CD14-positive monocyte (primary cell): ENCODE measurements around the gene CROCC2. TPM values are rescaled to one million over a fixed set of nuclear protein-coding genes. Genes with fewer than 3 reads are reported as not detected.
A peak's percentile ranks its signal among the peaks of the same experiment; 100 is the strongest.

Experiments
- DNase-seq, 3 donors: peaks; one replicate each; pipeline ENCODE4 v3.0.0-alpha.2; 2011 to 2022
- H2AFZ ChIP-seq: 2 replicates; pipeline ENCODE4 v1.6.0; 2012; ENCODE audit warnings: mild to moderate bottlenecking, low read depth, low read length, inconsistent platforms; ENCODE audit not compliant: insufficient read depth, poor library complexity, severe bottlenecking
- H3K27ac ChIP-seq, 2 donors: 1 replicate in 1 of 2; 2 replicates in 1 of 2; pipeline ENCODE4 v1.5.1; 2012 to 2013; ENCODE audit warnings: low read length in 2 of 2, control low read depth in 1 of 2, inconsistent platforms in 1 of 2, low read depth in 1 of 2, mild to moderate bottlenecking in 1 of 2
- H3K27me3 ChIP-seq, 2 donors: one replicate each; pipeline versions ENCODE4 v1.6.0 to v1.6.1; 2011 to 2013; ENCODE audit warnings: low read length in 2 of 2; ENCODE audit not compliant: control insufficient read depth in 2 of 2, insufficient read depth in 2 of 2
- H3K36me3 ChIP-seq, 2 donors: replicated peaks in 1 of 2; 1 replicate in 1 of 2; 2 replicates in 1 of 2; pipeline versions ENCODE4 v1.5.1 to v1.6.1; 2012 to 2013; ENCODE audit warnings: low read length in 2 of 2, control low read depth in 1 of 2, inconsistent platforms in 1 of 2, mild to moderate bottlenecking in 1 of 2; ENCODE audit not compliant: insufficient read depth in 2 of 2, control insufficient read depth in 1 of 2
- H3K4me1 ChIP-seq, 2 donors: 1 replicate in 1 of 2; 2 replicates in 1 of 2; pipeline versions ENCODE4 v1.5.1 to v1.6.1; 2012 to 2013; ENCODE audit warnings: low read length in 2 of 2, control low read depth in 1 of 2, inconsistent platforms in 1 of 2, mild to moderate bottlenecking in 1 of 2, moderate library complexity in 1 of 2; ENCODE audit not compliant: insufficient read depth in 2 of 2, control insufficient read depth in 1 of 2
- H3K4me2 ChIP-seq: replicated peaks from 2 replicates; pipeline ENCODE3; 2012; ENCODE audit warnings: low read length, moderate library complexity, mild to moderate bottlenecking; ENCODE audit not compliant: poor library complexity, severe bottlenecking; ENCODE audit errors: extremely low read depth
- H3K4me3 ChIP-seq, 3 experiments: fragments of 200-600 bp in 1 of 3; sonication (generic) in 1 of 3; replicated peaks in 1 of 3; 1 replicate in 2 of 3; 2 replicates in 1 of 3; pipeline ENCODE4 v1.5.1; 2011 to 2013; ENCODE audit warnings: low read length in 3 of 3, mild to moderate bottlenecking in 3 of 3, control low read depth in 2 of 3, low read depth in 2 of 3, inconsistent platforms in 1 of 3, moderate library complexity in 1 of 3
- H3K79me2 ChIP-seq: 2 replicates; pipeline ENCODE4 v1.6.0; 2012; ENCODE audit warnings: mild to moderate bottlenecking, control low read depth, inconsistent platforms, low read length, moderate library complexity; ENCODE audit not compliant: insufficient read depth
- H3K9ac ChIP-seq: 2 replicates; pipeline ENCODE4 v1.6.0; 2017; ENCODE audit warnings: low read length, mild to moderate bottlenecking; ENCODE audit not compliant: insufficient read depth, poor library complexity, severe bottlenecking
- H3K9me3 ChIP-seq, 2 donors: replicated peaks in 1 of 2; 1 replicate in 1 of 2; 2 replicates in 1 of 2; pipeline versions ENCODE4 v1.5.1 to v1.6.1; 2012 to 2013; ENCODE audit warnings: low read length in 2 of 2, control low read depth in 1 of 2; ENCODE audit not compliant: control insufficient read depth in 1 of 2, insufficient read depth in 1 of 2
- H4K20me1 ChIP-seq: 2 replicates; pipeline ENCODE4 v1.6.0; 2012; ENCODE audit warnings: mild to moderate bottlenecking, low read length, control low read depth, moderate library complexity; ENCODE audit not compliant: insufficient read depth
- H3K27ac Mint-ChIP-seq, 7 donors: one replicate each; pipeline ENCODE4 v1.8.0; 2020; ENCODE audit warnings: mild to moderate bottlenecking in 7 of 7, mixed read lengths in 7 of 7, moderate library complexity in 6 of 7, inconsistent platforms in 2 of 7
- H3K27me3 Mint-ChIP-seq, 3 donors: one replicate each; pipeline ENCODE4 v1.8.0; 2021 to 2022; ENCODE audit warnings: low read depth in 3 of 3, mild to moderate bottlenecking in 3 of 3, mixed read lengths in 3 of 3, moderate library complexity in 3 of 3, inconsistent platforms in 1 of 3
- H3K36me3 Mint-ChIP-seq, 2 donors: one replicate each; pipeline ENCODE4 v1.8.0; 2020; ENCODE audit warnings: mixed read lengths in 2 of 2, inconsistent platforms in 1 of 2, mild to moderate bottlenecking in 1 of 2
- H3K4me1 Mint-ChIP-seq: one replicate; pipeline ENCODE4 v1.8.0; 2020; ENCODE audit warnings: mild to moderate bottlenecking, mixed read lengths
- H3K4me3 Mint-ChIP-seq, 2 donors: one replicate each; pipeline ENCODE4 v1.8.0; 2020; ENCODE audit warnings: mild to moderate bottlenecking in 2 of 2, mixed read lengths in 2 of 2, moderate library complexity in 1 of 2
- H3K9me3 Mint-ChIP-seq, 7 donors: one replicate each; pipeline ENCODE4 v1.8.0; 2020 to 2022; ENCODE audit warnings: mixed read lengths in 7 of 7, mild to moderate bottlenecking in 6 of 7, moderate library complexity in 6 of 7, inconsistent platforms in 2 of 7
- WGBS: methylation state at CpG from one replicate; pipeline ENCODE4 v1.1.5; 2013; ENCODE audit warnings: missing lambda C conversion rate; ENCODE audit not compliant: insufficient coverage; 5-methylcytosine and 5-hydroxymethylcytosine counted together
- intact Hi-C, 2 donors: fragments of 100-400 bp; cut with micrococcal nuclease; formaldehyde crosslinking; loops; one replicate each; pipeline versions ENCODE4 v1.15.0 to v1.15.1; 2023
- polyA plus RNA-seq, 3 donors: library from polyadenylated mRNA; depleted of rRNA in 1 of 3; unstranded in 2 of 3; stranded (reverse) in 1 of 3; fragments of 300-500 nt in 2 of 3; fragments of >200 nt in 1 of 3; fragmentation: Illumina TruSeq in 2 of 3; gene quantifications; 1 replicate in 2 of 3; 2 replicates in 1 of 3; pipeline ENCODE4 v1.2.3, GENCODE V29; 2012 to 2021
- TF ChIP-seq, protein P1 (sequence below): fragments of 200-600 bp; IDR thresholded peaks from one replicate; pipeline ENCODE4 v1.8.0; 2022; ENCODE audit warnings: antibody characterized with exemption, mild to moderate bottlenecking

CROCC2 gene
- polyA plus RNA-seq, 3 donors: 0.15 TPM; not detected in 2

- H3K79me2 ChIP-seq: no peaks in the 10 kb centered on the region
- 60% methylated on average over 2 of the region's 2 CpGs for WGBS
- no peak overlapping the region for H3K4me2 ChIP-seq
- H3K9ac ChIP-seq: no peak overlapping the region
- H3K9me3 Mint-ChIP-seq: peaks cover 7 to 19% (median 18%) of the 10 kb centered on the region in 7 donors
- intact Hi-C loops: no loop called here
- no peaks in the 10 kb centered on the region for H3K36me3 Mint-ChIP-seq
- TF ChIP-seq, protein P1, sequence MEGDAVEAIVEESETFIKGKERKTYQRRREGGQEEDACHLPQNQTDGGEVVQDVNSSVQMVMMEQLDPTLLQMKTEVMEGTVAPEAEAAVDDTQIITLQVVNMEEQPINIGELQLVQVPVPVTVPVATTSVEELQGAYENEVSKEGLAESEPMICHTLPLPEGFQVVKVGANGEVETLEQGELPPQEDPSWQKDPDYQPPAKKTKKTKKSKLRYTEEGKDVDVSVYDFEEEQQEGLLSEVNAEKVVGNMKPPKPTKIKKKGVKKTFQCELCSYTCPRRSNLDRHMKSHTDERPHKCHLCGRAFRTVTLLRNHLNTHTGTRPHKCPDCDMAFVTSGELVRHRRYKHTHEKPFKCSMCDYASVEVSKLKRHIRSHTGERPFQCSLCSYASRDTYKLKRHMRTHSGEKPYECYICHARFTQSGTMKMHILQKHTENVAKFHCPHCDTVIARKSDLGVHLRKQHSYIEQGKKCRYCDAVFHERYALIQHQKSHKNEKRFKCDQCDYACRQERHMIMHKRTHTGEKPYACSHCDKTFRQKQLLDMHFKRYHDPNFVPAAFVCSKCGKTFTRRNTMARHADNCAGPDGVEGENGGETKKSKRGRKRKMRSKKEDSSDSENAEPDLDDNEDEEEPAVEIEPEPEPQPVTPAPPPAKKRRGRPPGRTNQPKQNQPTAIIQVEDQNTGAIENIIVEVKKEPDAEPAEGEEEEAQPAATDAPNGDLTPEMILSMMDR: no peak
- H3K4me3 Mint-ChIP-seq: peak overlapping the region in 1 of 2 donors; percentile 9
- H3K27me3 ChIP-seq: no peaks in the 10 kb centered on the region
- H3K27ac ChIP-seq: no peak overlapping the region
- H3K9me3 ChIP-seq: peaks cover 10 to 12% of the 10 kb centered on the region in 2 donors
- H3K36me3 ChIP-seq: no peaks in the 10 kb centered on the region
- H4K20me1 ChIP-seq: no peaks in the 10 kb centered on the region
- peaks cover 9% of the 10 kb centered on the region for H3K4me1 Mint-ChIP-seq
- peaks cover 9 to 32% (median 12%) of the 10 kb centered on the region in 3 donors for H3K27me3 Mint-ChIP-seq
- DNase-seq: peak in 1 of 3 donors; percentile 1
- H3K4me1 ChIP-seq: peaks cover 8 to 11% of the 10 kb centered on the region in 2 donors
- no peak overlapping the region for H3K4me3 ChIP-seq
- H2AFZ ChIP-seq: no peak overlapping the region
- no peak overlapping the region for H3K27ac Mint-ChIP-seq
Observed at GRCh38 chr2:241009191-241009590, 103.1 kb downstream of the CROCC2 start.

GRCh38 chr2:241009601-241010530, 103.7 kb downstream of the CROCC2 start:
- Mint-ChIP-seq H3K27ac (no peak overlapping the region), H3K9me3 (peaks cover 7 to 14% (median 12%) of the 10 kb centered on the region in 7 donors), H3K4me1 (peaks cover 9% of the 10 kb centered on the region), H3K4me3 (peak overlapping the region; percentile 52 to 82), H3K36me3 (no peaks in the 10 kb centered on the region), H3K27me3 (peaks cover 9 to 32% (median 12%) of the 10 kb centered on the region in 3 donors)
- H3K4me1 ChIP-seq: peaks cover 8 to 11% of the 10 kb centered on the region in 2 donors
- H3K27ac ChIP-seq: no peak overlapping the region
- no peaks in the 10 kb centered on the region for H4K20me1 ChIP-seq
- H3K4me3 ChIP-seq: peak overlapping the region in 2 of 3 experiments; percentile 0 to 59
- no peaks in the 10 kb centered on the region for H3K27me3 ChIP-seq
- DNase-seq: peak in 1 of 3 donors; percentile 2
- intact Hi-C loops: no loop called here
- no peaks in the 10 kb centered on the region for H3K36me3 ChIP-seq
- H3K79me2 ChIP-seq: no peaks in the 10 kb centered on the region
- H3K4me2 ChIP-seq: peak overlapping the region; percentile 62
- H3K9ac ChIP-seq: peak overlapping the region; percentile 59
- H3K9me3 ChIP-seq: peaks cover 6 to 7% of the 10 kb centered on the region in 2 donors
- WGBS: 1% methylated on average over 27 of the region's 28 CpGs
- peak overlapping the region; percentile 67 for H2AFZ ChIP-seq
- TF ChIP-seq, protein P1: no peak
